GM18858 (cell line): ENCODE data around the gene SEMA6C.
"Not testable (repeated sequence)": the region's sequence is repeated elsewhere in the genome, so short reads cannot be mapped to it uniquely, and the experiment has no call there.

Source experiments
- ATAC-seq: cut with Tn5 transposase; IDR thresholded peaks from one replicate; pipeline ENCODE4 v1.9.1; 2021; ENCODE audit not compliant: unreplicated experiment

The SEMA6C gene

GRCh38 chr1:151132335-151133017 lies 14.0 kb downstream of the SEMA6C start:
- ATAC-seq = no peak

GRCh38 chr1:151131701-151132334 lies 14.6 kb downstream of the SEMA6C start:
- no peak for ATAC-seq

- no peak for ATAC-seq
Measured at GRCh38 chr1:151130987-151131586, 15.3 kb downstream of the SEMA6C start.

GRCh38 chr1:151128800-151129199 lies 17.6 kb downstream of the SEMA6C start:
- ATAC-seq = no peak

- no peak for ATAC-seq
Measured at GRCh38 chr1:151124763-151125403, 21.5 kb downstream of the SEMA6C start.

GRCh38 chr1:151113877-151114276 lies 32.6 kb downstream of the SEMA6C start:
- no peak for ATAC-seq

GRCh38 chr1:151108331-151108730 lies 38.1 kb downstream of the SEMA6C start:
- no peak for ATAC-seq

GRCh38 chr1:151106894-151107293 lies 39.5 kb downstream of the SEMA6C start:
- ATAC-seq = no peak

GRCh38 chr1:151104630-151105029 lies 41.8 kb downstream of the SEMA6C start:
- ATAC-seq = no peak

- ATAC-seq = no peak
Measured at GRCh38 chr1:151098126-151098525, 48.3 kb downstream of the SEMA6C start.

GRCh38 chr1:151097426-151097825 lies 49.0 kb downstream of the SEMA6C start:
- not testable (repeated sequence) for ATAC-seq

- ATAC-seq = no peak
Measured at GRCh38 chr1:151085953-151086559, 60.4 kb downstream of the SEMA6C start.
